ENCODE results near the gene TTC21B. TPM values are rescaled to one million over a fixed set of nuclear protein-coding genes. Genes with fewer than 3 reads are reported as not detected.

TTC21B gene
- total and polyA plus RNA-seq, 5 donors from 2014 or later, result 5.1 to 31.2 (median 6.7) TPM

DNA sequence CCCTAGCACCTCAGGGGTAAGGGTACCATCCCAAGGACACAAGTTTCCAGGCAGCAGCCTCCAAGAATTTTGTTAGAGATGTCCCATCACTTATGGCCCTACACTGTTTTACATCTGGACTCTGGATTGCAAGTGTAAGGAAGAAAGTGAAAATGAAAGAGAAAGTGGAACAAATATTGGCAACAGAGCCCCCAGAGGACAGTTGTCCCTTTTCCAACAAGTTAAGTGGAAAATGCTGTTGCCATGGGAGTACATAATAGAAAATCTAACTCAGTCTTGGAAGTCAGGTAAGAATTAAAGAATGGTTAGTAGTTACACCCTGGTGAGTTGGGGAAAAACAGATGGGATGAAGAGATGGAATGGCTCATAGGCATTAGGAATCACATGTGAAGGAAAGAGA lies 50.6 kb downstream of the TTC21B start:
- Mint-ChIP-seq H3K36me3 (peaks cover 61% of the 10 kb centered on the region), H3K27me3 (no peaks in the 10 kb centered on the region), H3K4me1 (peaks cover 5 to 16% (median 8%) of the 10 kb centered on the region in 4 donors), H3K27ac (peak overlapping the region in 2 of 3 donors; percentile 4 to 6), H3K4me3 (peak overlapping the region in 2 of 4 donors; percentile 0 to 41), H3K9me3 (no peaks in the 10 kb centered on the region)
- DNase-seq (peak in 1 of 3 donors; percentile 44), ATAC-seq (ENCODE audit: low read depth in 2 of 2) (no peak)
- no peaks in the 10 kb centered on the region for H3K27me3 ChIP-seq (ENCODE audit: control insufficient read depth, insufficient read depth, low read length)
- no peak overlapping the region for H3K27ac ChIP-seq (ENCODE audit: insufficient read depth, low read length, poor library complexity, severe bottlenecking)
- H3K9me3 ChIP-seq (ENCODE audit: control insufficient read depth in 2 of 2, low read length in 2 of 2), result peaks cover 0 to 2% of the 10 kb centered on the region in 2 experiments
- peaks cover 32% of the 10 kb centered on the region for H3K36me3 ChIP-seq (ENCODE audit: control insufficient read depth, insufficient read depth, low read length)
- peak overlapping the region; percentile 48 for H3K4me3 ChIP-seq (ENCODE audit: low read depth, low read length)
- H3K4me1 ChIP-seq (ENCODE audit: control insufficient read depth, insufficient read depth, low read length, poor library complexity, severe bottlenecking), result peaks cover 6% of the 10 kb centered on the region

DNA sequence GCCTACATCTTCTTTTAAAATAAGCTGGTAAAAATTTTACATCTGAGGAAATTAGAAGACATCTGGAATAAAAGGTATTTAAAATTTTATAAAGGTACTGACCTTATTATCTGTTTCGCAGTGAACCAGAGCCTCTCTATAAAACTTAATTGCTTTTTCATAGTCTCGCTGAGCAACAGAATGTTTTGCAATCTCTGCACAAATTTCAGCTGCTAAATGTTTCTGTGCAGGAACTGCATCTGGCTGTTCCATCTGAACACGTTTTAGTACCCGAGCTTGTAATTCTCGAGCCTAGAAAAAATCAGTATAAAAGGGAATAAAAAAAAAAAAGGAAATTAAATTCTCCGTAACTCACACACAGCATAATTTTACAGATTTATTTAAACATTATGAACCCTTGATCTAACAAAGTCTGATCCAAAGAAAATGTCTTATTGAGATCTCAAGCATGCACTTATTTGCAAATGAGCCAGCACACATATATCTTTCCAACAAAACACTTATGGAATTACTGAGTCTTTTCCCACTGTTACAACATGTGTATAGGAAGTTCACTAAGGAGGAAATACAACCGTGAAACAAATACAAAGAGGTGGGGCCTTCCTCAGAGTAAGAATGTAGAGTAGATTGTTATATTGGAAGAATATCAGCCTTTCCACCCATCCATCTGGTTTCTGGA lies 51.8 kb downstream of the TTC21B start:
- no peaks in the 10 kb centered on the region for H3K27me3 Mint-ChIP-seq
- H3K4me1 Mint-ChIP-seq, result peaks cover 5 to 16% (median 11%) of the 10 kb centered on the region in 4 donors
- no peak overlapping the region for H3K27ac Mint-ChIP-seq
- Histone ChIP-seq H3K27ac (ENCODE audit: insufficient read depth, low read length, poor library complexity, severe bottlenecking) (no peak overlapping the region), H3K4me3 (ENCODE audit: low read depth, low read length) (no peak overlapping the region), H3K36me3 (ENCODE audit: control insufficient read depth, insufficient read depth, low read length) (peaks cover 44% of the 10 kb centered on the region), H3K4me1 (ENCODE audit: control insufficient read depth, insufficient read depth, low read length, poor library complexity, severe bottlenecking) (peaks cover 6% of the 10 kb centered on the region), H3K9me3 (ENCODE audit: control insufficient read depth in 2 of 2, low read length in 2 of 2) (peaks cover 0 to 2% of the 10 kb centered on the region in 2 experiments), H3K27me3 (ENCODE audit: control insufficient read depth, insufficient read depth, low read length) (no peaks in the 10 kb centered on the region)
- no peak for DNase-seq
- no peak overlapping the region for H3K4me3 Mint-ChIP-seq
- peaks cover 64% of the 10 kb centered on the region for H3K36me3 Mint-ChIP-seq
- no peak for ATAC-seq (ENCODE audit: low read depth in 2 of 2)
- no peaks in the 10 kb centered on the region for H3K9me3 Mint-ChIP-seq

DNA sequence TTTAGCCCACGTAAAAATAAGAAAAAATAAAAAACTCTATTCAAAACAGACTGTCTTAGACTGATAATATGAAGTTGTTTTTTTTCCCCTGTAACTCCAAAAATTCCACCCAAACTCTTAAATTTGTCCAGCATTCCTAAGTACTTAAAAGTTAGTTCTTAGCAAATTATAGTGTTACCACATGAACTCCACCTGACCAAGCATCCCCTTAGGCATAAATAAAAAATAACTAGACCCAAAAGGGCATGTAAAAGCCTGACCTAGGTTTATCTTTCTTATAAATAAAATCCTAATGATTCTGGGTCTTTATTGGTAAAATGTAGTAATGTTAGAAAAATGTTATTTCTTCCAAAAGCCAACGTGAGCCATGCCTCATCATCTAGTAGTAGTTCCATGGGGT lies 54.3 kb downstream of the TTC21B start:
- Mint-ChIP-seq H3K27ac (no peak overlapping the region), H3K36me3 (peaks cover 58% of the 10 kb centered on the region), H3K4me3 (no peak overlapping the region), H3K27me3 (no peaks in the 10 kb centered on the region), H3K4me1 (peaks cover 0 to 16% (median 12%) of the 10 kb centered on the region in 4 donors), H3K9me3 (no peaks in the 10 kb centered on the region)
- H3K4me1 ChIP-seq (ENCODE audit: control insufficient read depth, insufficient read depth, low read length, poor library complexity, severe bottlenecking), result peaks cover 6% of the 10 kb centered on the region
- H3K27me3 ChIP-seq (ENCODE audit: control insufficient read depth, insufficient read depth, low read length), result no peaks in the 10 kb centered on the region
- peaks cover 59% of the 10 kb centered on the region for H3K36me3 ChIP-seq (ENCODE audit: control insufficient read depth, insufficient read depth, low read length)
- no peak overlapping the region for H3K4me3 ChIP-seq (ENCODE audit: low read depth, low read length)
- H3K9me3 ChIP-seq (ENCODE audit: control insufficient read depth in 2 of 2, low read length in 2 of 2), result no peaks in the 10 kb centered on the region
- ATAC-seq (ENCODE audit: low read depth in 2 of 2), result no peak
- H3K27ac ChIP-seq (ENCODE audit: insufficient read depth, low read length, poor library complexity, severe bottlenecking), result no peak overlapping the region
- no peak for DNase-seq

DNA sequence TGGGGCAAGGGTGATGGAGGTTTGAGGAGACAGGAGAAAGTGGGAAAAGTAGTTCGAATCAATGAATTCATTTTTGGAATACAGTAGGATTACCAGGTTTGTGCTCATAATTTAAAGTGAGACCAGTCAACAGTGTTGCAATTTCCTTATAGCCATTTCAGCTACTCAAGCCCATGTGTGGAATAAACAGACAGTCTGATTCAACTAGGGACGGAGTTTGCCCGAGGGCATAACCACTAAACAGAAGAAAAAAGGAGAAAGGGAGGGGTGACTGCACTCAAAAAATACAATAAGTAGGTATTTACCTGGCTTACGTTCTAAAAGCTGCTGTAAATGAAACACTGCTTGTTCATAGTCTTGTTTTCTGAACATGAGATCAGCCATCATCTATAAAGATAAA lies 55.2 kb downstream of the TTC21B start:
- no peak overlapping the region for H3K27ac ChIP-seq (ENCODE audit: insufficient read depth, low read length, poor library complexity, severe bottlenecking)
- no peak for DNase-seq
- no peak overlapping the region for H3K4me3 Mint-ChIP-seq

DNA sequence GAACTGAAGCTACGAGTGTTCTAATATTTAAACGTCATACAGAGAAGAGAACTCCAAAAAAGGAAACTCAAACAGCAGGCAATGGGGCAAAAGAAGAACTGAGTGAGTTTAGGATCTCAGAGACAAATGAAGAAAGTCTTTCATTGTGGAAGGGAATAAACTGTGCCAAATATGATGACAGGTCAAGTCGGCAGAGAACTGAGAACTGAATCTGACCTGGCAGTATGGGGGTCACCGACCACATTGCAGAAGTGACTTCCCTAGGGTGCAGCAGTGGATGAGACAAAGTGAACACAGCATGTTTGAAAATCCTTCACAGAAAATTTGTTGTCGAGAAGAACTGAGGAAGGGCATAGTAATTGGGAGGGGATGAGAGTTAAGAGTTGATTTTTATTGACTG lies 55.9 kb downstream of the TTC21B start:
- Histone ChIP-seq H3K27me3 (ENCODE audit: control insufficient read depth, insufficient read depth, low read length) (no peaks in the 10 kb centered on the region), H3K27ac (ENCODE audit: insufficient read depth, low read length, poor library complexity, severe bottlenecking) (no peak overlapping the region), H3K36me3 (ENCODE audit: control insufficient read depth, insufficient read depth, low read length) (peaks cover 71% of the 10 kb centered on the region), H3K4me3 (ENCODE audit: low read depth, low read length) (no peak overlapping the region), H3K9me3 (ENCODE audit: control insufficient read depth in 2 of 2, low read length in 2 of 2) (no peaks in the 10 kb centered on the region), H3K4me1 (ENCODE audit: control insufficient read depth, insufficient read depth, low read length, poor library complexity, severe bottlenecking) (peaks cover 2% of the 10 kb centered on the region)
- Mint-ChIP-seq H3K27ac (peak overlapping the region in 1 of 3 donors; percentile 48), H3K4me1 (peaks cover 0 to 11% (median 5%) of the 10 kb centered on the region in 4 donors), H3K9me3 (peaks cover 0 to 2% (median 0%) of the 10 kb centered on the region in 7 donors), H3K4me3 (no peak overlapping the region), H3K27me3 (no peaks in the 10 kb centered on the region), H3K36me3 (peaks cover 54% of the 10 kb centered on the region)
- DNase-seq (no peak), ATAC-seq (ENCODE audit: low read depth in 2 of 2) (no peak)

More for the DNA sequence above, 55.2 kb downstream of the TTC21B start:
- H3K4me3 ChIP-seq (ENCODE audit: low read depth, low read length), result no peak overlapping the region
- peaks cover 66% of the 10 kb centered on the region for H3K36me3 ChIP-seq (ENCODE audit: control insufficient read depth, insufficient read depth, low read length)
- no peak for ATAC-seq (ENCODE audit: low read depth in 2 of 2)
- Mint-ChIP-seq H3K9me3 (peaks cover 0 to 2% (median 0%) of the 10 kb centered on the region in 7 donors), H3K27ac (peak overlapping the region in 1 of 3 donors; percentile 58), H3K27me3 (no peaks in the 10 kb centered on the region), H3K36me3 (peaks cover 60% of the 10 kb centered on the region), H3K4me1 (peaks cover 0 to 15% (median 11%) of the 10 kb centered on the region in 4 donors)
- H3K27me3 ChIP-seq (ENCODE audit: control insufficient read depth, insufficient read depth, low read length), result no peaks in the 10 kb centered on the region
- peaks cover 6% of the 10 kb centered on the region for H3K4me1 ChIP-seq (ENCODE audit: control insufficient read depth, insufficient read depth, low read length, poor library complexity, severe bottlenecking)
- H3K9me3 ChIP-seq (ENCODE audit: control insufficient read depth in 2 of 2, low read length in 2 of 2), result no peaks in the 10 kb centered on the region

DNA sequence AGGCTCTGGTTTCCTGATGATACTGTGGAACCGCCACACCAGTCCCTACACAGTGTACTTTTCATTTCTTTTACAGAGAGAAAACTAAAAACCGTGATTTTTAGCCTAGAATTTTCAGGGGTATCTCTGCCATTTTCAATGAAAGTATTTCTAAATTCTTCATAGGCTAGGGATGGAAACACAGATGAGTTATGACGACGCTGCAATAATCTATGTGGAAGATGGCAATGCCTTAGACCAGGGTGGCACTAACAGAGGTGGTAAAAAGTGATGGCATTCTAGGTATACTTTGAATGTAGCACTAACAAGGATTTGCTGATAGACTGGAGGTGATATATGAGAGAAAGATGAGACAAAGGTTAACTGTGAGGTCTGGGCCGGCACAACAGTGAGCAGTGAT lies 56.5 kb downstream of the TTC21B start:
- no peaks in the 10 kb centered on the region for H3K27me3 Mint-ChIP-seq
- Histone ChIP-seq H3K27me3 (ENCODE audit: control insufficient read depth, insufficient read depth, low read length) (no peaks in the 10 kb centered on the region), H3K36me3 (ENCODE audit: control insufficient read depth, insufficient read depth, low read length) (peaks cover 76% of the 10 kb centered on the region), H3K9me3 (ENCODE audit: control insufficient read depth in 2 of 2, low read length in 2 of 2) (no peaks in the 10 kb centered on the region), H3K4me1 (ENCODE audit: control insufficient read depth, insufficient read depth, low read length, poor library complexity, severe bottlenecking) (no peaks in the 10 kb centered on the region), H3K4me3 (ENCODE audit: low read depth, low read length) (no peak overlapping the region), H3K27ac (ENCODE audit: insufficient read depth, low read length, poor library complexity, severe bottlenecking) (no peak overlapping the region)
- no peak for ATAC-seq (ENCODE audit: low read depth in 2 of 2)
- no peak overlapping the region for H3K4me3 Mint-ChIP-seq
- peaks cover 0 to 9% (median 2%) of the 10 kb centered on the region in 4 donors for H3K4me1 Mint-ChIP-seq
- peaks cover 0 to 2% (median 0%) of the 10 kb centered on the region in 7 donors for H3K9me3 Mint-ChIP-seq
- H3K27ac Mint-ChIP-seq, result peak overlapping the region in 1 of 3 donors; percentile 15
- H3K36me3 Mint-ChIP-seq, result peaks cover 55% of the 10 kb centered on the region
- no peak for DNase-seq

DNA sequence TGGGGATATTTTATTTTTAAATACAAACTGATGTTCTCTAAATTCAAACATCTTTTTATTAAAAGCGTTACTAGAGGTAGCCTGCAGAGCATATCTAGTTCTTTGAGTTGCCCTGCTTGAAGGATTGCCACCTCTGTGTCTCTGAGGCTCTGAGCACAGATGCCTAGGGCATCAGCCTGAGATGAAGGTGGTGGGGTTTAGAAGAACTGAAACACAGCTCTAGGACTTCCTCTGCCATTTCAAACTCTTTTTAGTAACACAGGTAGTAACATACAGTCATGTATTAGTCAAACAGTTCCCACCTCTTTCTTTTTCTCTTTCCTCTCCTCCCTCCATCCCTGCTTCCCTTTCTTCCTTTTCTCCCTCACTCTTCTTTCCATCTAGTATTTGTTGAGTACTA lies 57.6 kb downstream of the TTC21B start:
- H3K27ac ChIP-seq (ENCODE audit: insufficient read depth, low read length, poor library complexity, severe bottlenecking), result no peak overlapping the region
- H3K36me3 Mint-ChIP-seq, result peaks cover 52% of the 10 kb centered on the region
- peaks cover 73% of the 10 kb centered on the region for H3K36me3 ChIP-seq (ENCODE audit: control insufficient read depth, insufficient read depth, low read length)
- no peaks in the 10 kb centered on the region for H3K4me1 ChIP-seq (ENCODE audit: control insufficient read depth, insufficient read depth, low read length, poor library complexity, severe bottlenecking)
- peaks cover 0 to 9% (median 0%) of the 10 kb centered on the region in 4 donors for H3K4me1 Mint-ChIP-seq
- no peak for DNase-seq
- no peak for ATAC-seq (ENCODE audit: low read depth in 2 of 2)
- H3K4me3 ChIP-seq (ENCODE audit: low read depth, low read length), result no peak overlapping the region
- no peaks in the 10 kb centered on the region for H3K27me3 ChIP-seq (ENCODE audit: control insufficient read depth, insufficient read depth, low read length)
- H3K27me3 Mint-ChIP-seq, result no peaks in the 10 kb centered on the region
- peaks cover 0 to 2% (median 0%) of the 10 kb centered on the region in 7 donors for H3K9me3 Mint-ChIP-seq
- H3K27ac Mint-ChIP-seq, result no peak overlapping the region
- H3K9me3 ChIP-seq (ENCODE audit: control insufficient read depth in 2 of 2, low read length in 2 of 2), result no peaks in the 10 kb centered on the region
- H3K4me3 Mint-ChIP-seq, result no peak overlapping the region

DNA sequence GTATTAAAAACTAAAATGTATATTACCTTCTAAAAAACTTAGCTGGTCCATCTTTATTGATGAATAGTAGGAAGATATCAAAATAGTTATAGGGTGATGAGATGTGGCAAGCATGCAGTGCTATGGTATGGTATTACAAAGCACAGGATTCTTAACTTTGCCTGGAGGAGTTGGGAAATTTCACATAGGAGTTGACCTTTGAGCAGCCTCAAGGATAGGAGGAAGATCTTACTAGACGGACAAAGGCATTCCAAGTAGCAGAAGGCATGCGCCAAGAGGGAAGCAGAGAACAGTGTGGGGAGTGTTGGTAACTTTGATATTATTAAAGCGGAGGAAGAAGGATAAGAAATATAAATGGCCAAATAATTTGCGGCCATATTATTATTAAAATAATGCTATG lies 60.0 kb downstream of the TTC21B start:
- Histone ChIP-seq H3K27ac (ENCODE audit: insufficient read depth, low read length, poor library complexity, severe bottlenecking) (no peak overlapping the region), H3K27me3 (ENCODE audit: control insufficient read depth, insufficient read depth, low read length) (no peaks in the 10 kb centered on the region), H3K36me3 (ENCODE audit: control insufficient read depth, insufficient read depth, low read length) (peaks cover 70% of the 10 kb centered on the region), H3K4me3 (ENCODE audit: low read depth, low read length) (no peak overlapping the region), H3K4me1 (ENCODE audit: control insufficient read depth, insufficient read depth, low read length, poor library complexity, severe bottlenecking) (no peaks in the 10 kb centered on the region), H3K9me3 (ENCODE audit: control insufficient read depth in 2 of 2, low read length in 2 of 2) (no peaks in the 10 kb centered on the region)
- H3K27me3 Mint-ChIP-seq, result no peaks in the 10 kb centered on the region
- no peak for DNase-seq
- peaks cover 0 to 14% (median 5%) of the 10 kb centered on the region in 4 donors for H3K4me1 Mint-ChIP-seq
- no peak for ATAC-seq (ENCODE audit: low read depth in 2 of 2)
- H3K4me3 Mint-ChIP-seq, result no peak overlapping the region
- H3K9me3 Mint-ChIP-seq, result peaks cover 0 to 2% (median 0%) of the 10 kb centered on the region in 7 donors
- peaks cover 59% of the 10 kb centered on the region for H3K36me3 Mint-ChIP-seq
- no peak overlapping the region for H3K27ac Mint-ChIP-seq

Measured in CD4-positive, CD25-positive, alpha-beta regulatory T cell (primary cell).